Measurements from ENCODE around the gene RSKR. TPM values are rescaled to one million over a fixed set of nuclear protein-coding genes. Genes with fewer than 3 reads are reported as not detected.
A peak's percentile ranks its signal among the peaks of the same experiment; 100 is the strongest.
"Not testable (repeated sequence)": the region's sequence is repeated elsewhere in the genome, so short reads cannot be mapped to it uniquely, and the experiment has no call there.

The RSKR gene
- total RNA-seq, 2 donors from 2014 or later: 25.5 to 36.3 TPM

DNA sequence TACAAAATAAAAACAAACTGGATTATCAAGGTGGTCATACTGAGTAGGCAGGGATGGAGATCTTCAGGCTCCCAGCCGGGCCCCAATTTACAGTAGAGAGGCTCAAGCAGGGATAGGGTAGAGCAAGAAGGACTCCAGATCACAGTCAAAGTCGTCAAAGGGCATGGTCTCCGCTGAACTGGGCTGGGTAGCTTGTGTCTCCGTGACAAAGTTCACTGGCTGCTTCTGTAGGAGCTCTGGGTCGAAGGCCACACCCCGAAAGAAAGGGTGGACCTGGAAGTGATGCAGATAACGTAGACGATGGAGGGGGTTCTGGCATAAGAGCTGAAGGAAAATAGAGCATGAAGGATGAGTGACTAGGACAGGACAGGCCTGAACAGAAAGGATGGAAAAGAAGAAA, 3.6 kb downstream of the RSKR start:
- Mint-ChIP-seq H3K4me1 (no peaks in the 10 kb centered on the region), H3K27me3 (no peaks in the 10 kb centered on the region), H3K4me3 (no peak overlapping the region), H3K36me3 (ENCODE audit: low read depth) (peaks cover 74% of the 10 kb centered on the region), H3K9me3 (no peaks in the 10 kb centered on the region), H3K27ac (peak overlapping the region; percentile 2)
- no peak for ATAC-seq (replicated peaks)

DNA sequence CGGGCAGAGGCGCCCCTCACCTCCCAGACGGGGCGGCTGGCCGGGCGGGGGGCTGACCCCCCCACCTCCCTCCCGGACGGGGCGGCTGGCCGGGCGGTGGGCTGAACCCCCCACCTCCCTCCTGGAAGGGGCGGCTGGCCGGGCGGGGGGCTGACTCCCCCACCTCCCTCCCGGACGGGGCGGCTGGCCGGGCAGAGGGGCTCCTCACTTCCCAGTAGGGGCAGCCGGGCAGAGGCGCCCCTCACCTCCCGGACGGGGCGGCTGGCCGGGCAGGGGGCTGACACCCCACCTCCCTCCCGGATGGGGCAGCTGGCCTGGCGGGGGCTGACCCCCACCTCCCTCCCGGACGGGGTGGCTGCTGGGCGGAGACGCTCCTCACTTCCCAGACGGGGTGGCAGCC, 10.0 kb downstream of the RSKR start:
- not testable (repeated sequence) for ATAC-seq (replicated peaks); H3K4me3 Mint-ChIP-seq; H3K9me3 Mint-ChIP-seq; H3K4me1 Mint-ChIP-seq; H3K27me3 Mint-ChIP-seq; H3K27ac Mint-ChIP-seq
- peaks cover 29% of the 10 kb centered on the region for H3K36me3 Mint-ChIP-seq (ENCODE audit: low read depth)

DNA sequence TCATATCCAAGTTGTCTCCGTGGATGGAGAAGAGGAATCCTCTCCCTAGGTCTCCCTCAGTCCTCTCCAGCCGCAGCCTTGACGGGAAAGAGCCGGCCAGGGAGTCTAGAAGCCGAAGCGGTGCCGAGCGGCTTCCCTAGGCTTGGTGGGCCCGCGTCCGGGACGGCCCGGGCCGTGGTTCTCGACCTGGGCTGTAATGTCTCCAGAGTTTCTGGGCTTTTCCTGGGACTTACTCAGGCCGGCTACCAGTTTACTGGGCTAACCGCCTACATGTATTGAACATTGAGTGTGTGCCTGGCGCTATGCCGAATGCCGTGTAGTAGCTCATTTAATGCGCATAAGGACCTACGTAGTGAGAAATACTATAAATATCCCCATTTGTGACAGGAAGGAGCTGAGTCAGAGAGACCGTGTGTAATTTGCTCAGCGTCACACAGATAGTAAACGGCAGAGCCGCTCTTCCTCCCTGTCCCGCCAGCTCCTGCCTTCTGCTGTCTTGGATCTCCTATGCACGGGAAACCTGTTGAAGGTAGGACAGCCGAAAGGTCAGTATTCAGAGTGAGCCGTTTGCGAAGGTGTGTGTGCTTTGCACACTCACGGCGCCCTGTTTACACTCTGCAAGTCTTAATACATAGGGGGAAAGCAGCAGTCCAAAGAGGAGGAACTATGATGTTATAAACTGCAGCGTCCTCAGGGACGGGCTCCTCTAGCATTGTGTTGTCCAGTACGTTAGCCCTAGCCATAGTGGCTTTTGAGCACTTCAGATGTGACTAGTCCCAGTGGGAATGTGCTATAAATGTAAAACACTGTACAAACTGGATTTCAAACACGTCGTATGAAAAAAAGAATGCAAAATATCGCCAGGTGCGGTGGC, 14.4 kb downstream of the RSKR start:
- peak overlapping the region; percentile 98 for H3K27ac Mint-ChIP-seq
- H3K27me3 Mint-ChIP-seq: no peaks in the 10 kb centered on the region

DNA sequence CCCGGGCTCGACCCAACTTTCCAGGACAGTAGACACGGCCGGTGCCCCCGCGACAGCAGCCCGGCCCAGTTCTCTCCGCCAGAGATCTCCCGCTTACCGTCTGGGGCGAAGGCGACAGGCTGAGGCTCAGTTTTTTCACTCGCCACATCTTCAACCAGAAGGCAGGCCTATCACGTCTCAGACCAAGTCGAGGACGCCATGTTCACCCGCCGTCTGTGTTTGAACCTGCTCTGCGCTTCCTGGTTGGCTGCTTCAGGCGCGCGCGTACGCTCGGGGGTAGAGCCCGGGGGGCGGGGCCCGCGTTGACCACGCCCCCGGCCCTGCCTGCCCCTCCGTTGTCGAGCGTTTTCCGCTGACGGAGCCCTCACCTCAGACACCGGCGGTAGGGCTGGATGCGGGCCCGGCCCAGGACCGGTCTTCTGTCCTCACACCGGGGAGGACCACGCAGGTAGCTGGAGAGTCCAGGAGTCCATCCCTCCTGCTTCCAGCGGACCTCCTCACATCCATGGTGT, 15.1 kb downstream of the RSKR start, which contains the start of gene SPAG5:
Gene SPAG5, minus strand, starts transcription at position 227 of the 512 bp plus-strand sequence. Its CDS starts 79 bp downstream, at position 148.
- Mint-ChIP-seq H3K27ac (peak within 1 kb of the TSS; percentile 98), H3K4me3 (peak within 1 kb of the TSS; percentile 100), H3K4me1 (peaks cover 18% of the 10 kb centered on the region), H3K36me3 (ENCODE audit: low read depth) (peaks cover 43% of the 10 kb centered on the region), H3K27me3 (no peaks in the 10 kb centered on the region), H3K9me3 (no peaks in the 10 kb centered on the region)
- peak; percentile 93 for ATAC-seq (replicated peaks)

More for the DNA sequence above, 14.4 kb downstream of the RSKR start:
- peaks cover 18% of the 10 kb centered on the region for H3K4me1 Mint-ChIP-seq
- H3K36me3 Mint-ChIP-seq (ENCODE audit: low read depth): peaks cover 39% of the 10 kb centered on the region
- peak overlapping the region; percentile 100 for H3K4me3 Mint-ChIP-seq
- ATAC-seq (replicated peaks): peak; percentile 83
- H3K9me3 Mint-ChIP-seq: no peaks in the 10 kb centered on the region

DNA sequence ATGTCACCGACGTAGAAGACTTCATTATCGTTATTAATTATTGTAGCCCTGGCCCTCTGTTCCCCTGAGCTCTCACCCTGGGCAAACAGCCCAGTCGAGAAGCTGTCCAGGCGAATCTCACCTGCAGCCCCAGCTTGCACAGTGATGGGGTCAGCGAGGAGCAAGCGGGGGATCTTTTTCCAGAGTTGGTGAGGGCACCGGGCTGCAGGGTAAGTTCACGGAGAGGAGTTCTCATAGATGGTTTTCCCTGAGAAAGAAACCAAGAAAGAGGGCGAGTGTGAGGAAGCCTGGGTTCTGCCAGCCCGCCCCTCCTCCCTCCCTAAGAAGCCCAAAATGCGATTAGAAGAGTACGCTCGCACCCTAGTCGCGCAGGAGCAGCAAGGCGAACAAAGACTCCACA, 15.6 kb downstream of the RSKR start:
- Mint-ChIP-seq H3K9me3 (no peaks in the 10 kb centered on the region), H3K4me3 (peak overlapping the region; percentile 100), H3K27ac (peak overlapping the region; percentile 98), H3K4me1 (peaks cover 18% of the 10 kb centered on the region), H3K27me3 (no peaks in the 10 kb centered on the region), H3K36me3 (ENCODE audit: low read depth) (peaks cover 44% of the 10 kb centered on the region)
- ATAC-seq (replicated peaks): no peak

DNA sequence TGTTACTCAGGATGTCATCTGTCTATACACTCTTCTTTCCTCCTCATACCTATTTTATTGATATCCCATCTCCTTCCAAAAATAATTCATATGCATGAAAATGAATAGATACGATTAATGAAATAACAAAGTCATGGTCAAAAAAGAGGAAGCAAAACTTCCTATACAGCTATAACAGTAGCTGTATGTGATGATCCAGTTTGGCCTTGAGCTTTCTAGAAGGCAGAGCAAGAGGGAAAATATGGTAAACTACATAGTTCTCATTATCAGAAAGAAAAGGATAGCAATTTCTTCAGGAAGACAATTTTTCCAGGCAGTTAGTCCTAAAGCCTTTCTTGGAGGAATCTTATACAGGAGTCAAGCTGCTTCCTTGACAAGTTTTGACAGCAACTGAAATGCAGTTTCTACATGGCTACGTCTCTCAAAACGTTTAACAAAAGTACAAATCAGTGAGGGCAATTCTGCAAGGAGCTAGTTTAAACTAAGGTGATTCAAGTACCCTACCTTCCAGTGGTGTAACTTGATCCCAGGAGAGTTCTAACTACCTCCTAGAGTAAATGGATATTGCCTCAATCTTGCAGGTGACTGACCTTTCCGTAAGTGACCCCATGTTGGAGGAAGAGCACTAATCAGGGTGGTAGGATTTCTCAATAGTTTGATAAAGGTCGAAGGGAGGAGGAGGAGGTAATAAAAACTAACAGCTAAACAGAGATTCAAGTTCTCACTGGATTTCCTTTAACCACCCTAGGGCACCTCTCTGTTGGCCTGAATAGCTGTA, 16.2 kb downstream of the RSKR start:
- Mint-ChIP-seq H3K4me3 (peak overlapping the region; percentile 100), H3K9me3 (no peaks in the 10 kb centered on the region), H3K27ac (peak overlapping the region; percentile 98), H3K27me3 (no peaks in the 10 kb centered on the region), H3K36me3 (ENCODE audit: low read depth) (peaks cover 47% of the 10 kb centered on the region), H3K4me1 (peaks cover 18% of the 10 kb centered on the region)
- no peak for ATAC-seq (replicated peaks)

DNA sequence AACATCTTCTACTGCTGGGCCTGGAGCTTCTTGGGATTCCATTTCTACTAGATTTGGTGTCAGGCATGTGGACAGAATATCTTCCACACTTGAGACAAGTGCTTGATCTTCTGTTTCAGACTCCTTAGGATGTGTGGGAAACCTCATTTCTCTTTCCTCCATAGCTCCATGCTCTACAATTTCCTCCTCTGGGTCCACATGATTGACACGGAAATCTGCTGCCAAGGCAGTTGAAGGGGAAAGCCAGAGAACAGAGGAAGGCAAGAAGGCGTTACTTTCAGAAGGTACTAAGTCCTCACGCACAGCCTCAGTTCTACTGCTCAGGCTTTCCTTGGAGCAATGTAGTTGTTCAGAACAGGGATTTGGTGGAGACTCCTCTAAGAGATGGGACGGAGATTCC, 21.7 kb downstream of the RSKR start:
- ATAC-seq (replicated peaks): no peak
- Mint-ChIP-seq H3K27ac (no peak overlapping the region), H3K9me3 (no peaks in the 10 kb centered on the region)

DNA sequence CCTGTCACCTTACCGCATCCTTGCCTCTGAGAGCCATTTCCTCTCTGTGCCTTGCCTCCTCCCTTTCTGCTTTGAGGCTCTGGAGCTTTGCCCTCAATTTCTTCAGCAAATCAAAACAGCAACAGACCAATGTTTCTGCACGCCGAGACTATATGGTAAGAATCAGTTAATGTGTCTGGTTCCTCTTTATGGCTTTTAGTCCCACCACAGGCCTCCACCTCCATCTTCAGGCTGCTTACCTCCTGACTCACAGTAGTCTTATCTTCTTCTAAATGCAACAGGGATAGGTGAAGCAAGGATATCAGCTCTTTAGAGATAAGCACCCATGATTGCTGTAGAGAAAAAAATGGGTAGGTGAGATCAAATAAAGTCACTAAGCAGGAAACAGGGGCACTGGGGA, 28.1 kb downstream of the RSKR start:
- H3K27ac Mint-ChIP-seq: no peak overlapping the region
- no peaks in the 10 kb centered on the region for H3K9me3 Mint-ChIP-seq
- no peak for ATAC-seq (replicated peaks)
- peaks cover under 1% of the 10 kb centered on the region for H3K4me1 Mint-ChIP-seq
- H3K36me3 Mint-ChIP-seq (ENCODE audit: low read depth): peaks cover 25% of the 10 kb centered on the region
- H3K27me3 Mint-ChIP-seq: no peaks in the 10 kb centered on the region
- no peak overlapping the region for H3K4me3 Mint-ChIP-seq

More for the DNA sequence above, 21.7 kb downstream of the RSKR start:
- Mint-ChIP-seq H3K36me3 (ENCODE audit: low read depth) (peaks cover 63% of the 10 kb centered on the region), H3K4me3 (no peak overlapping the region), H3K27me3 (no peaks in the 10 kb centered on the region), H3K4me1 (peaks cover under 1% of the 10 kb centered on the region)

DNA sequence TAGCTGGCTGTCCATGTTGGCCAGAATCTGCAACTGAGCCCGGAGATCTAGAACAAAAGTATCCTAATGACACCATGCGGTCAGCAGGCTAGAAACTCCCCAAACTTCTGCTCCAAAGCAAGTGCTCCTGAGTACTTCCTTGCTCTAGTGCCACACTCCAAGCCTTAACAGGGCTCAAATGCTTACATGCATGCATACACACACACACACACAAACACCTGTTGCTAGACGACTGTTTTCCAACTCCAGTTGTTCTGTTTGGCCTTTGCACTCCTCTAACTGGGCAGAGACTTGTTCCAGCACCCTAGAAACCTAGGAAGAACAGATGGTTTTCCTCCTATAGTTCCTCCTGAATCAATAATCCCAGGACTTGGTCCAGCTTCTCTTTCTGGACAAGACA, 29.6 kb downstream of the RSKR start:
- H3K4me3 Mint-ChIP-seq: no peak overlapping the region
- H3K36me3 Mint-ChIP-seq (ENCODE audit: low read depth): peaks cover 30% of the 10 kb centered on the region
- peaks cover 15% of the 10 kb centered on the region for H3K4me1 Mint-ChIP-seq
- ATAC-seq (replicated peaks): no peak
- H3K27ac Mint-ChIP-seq: no peak overlapping the region
- no peaks in the 10 kb centered on the region for H3K27me3 Mint-ChIP-seq
- H3K9me3 Mint-ChIP-seq: no peaks in the 10 kb centered on the region

DNA sequence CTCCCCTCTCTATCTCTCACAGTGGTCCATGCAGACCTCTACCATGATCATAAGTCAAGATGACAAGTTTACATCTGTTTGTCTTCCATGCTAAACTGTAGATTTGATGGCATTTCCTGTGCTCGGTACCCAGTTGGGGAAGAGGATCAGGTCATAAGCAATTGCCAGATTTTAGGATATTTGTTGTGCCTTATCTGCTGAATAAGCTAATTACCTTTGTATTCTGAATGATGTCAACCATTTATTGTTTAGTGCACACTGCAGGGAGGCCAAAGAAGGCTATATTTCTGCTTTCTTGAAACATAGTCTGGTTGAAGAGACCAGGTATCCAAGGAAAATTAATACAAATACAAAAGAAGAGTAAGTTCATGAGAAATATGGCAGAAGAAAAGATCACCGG, 31.5 kb downstream of the RSKR start:
- H3K9me3 Mint-ChIP-seq: no peaks in the 10 kb centered on the region
- no peak for ATAC-seq (replicated peaks)
- no peak overlapping the region for H3K4me3 Mint-ChIP-seq
- H3K36me3 Mint-ChIP-seq (ENCODE audit: low read depth): peaks cover 36% of the 10 kb centered on the region
- peaks cover 21% of the 10 kb centered on the region for H3K4me1 Mint-ChIP-seq
- H3K27ac Mint-ChIP-seq: no peak overlapping the region
- no peaks in the 10 kb centered on the region for H3K27me3 Mint-ChIP-seq

DNA sequence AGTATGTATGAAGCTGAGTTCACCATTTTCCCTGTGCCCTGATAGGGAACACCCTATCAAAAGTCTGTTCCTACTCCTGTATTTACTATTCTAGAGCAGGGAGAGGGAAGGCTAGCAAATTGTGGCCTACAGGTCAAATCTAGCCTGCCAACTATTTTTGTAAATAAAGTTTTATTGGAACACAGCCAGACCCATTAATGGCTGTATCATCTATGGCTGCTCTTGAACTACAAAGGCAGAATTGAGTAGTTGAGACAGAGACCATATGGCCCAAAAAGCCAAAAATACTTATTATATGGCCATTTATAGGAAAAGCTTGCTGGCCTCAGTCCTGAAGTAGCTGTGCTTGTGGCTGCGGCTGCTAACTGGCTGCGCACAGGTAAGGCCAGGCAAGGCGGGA, 33.0 kb downstream of the RSKR start:
- Mint-ChIP-seq H3K4me1 (peaks cover 21% of the 10 kb centered on the region), H3K9me3 (no peaks in the 10 kb centered on the region), H3K27me3 (no peaks in the 10 kb centered on the region), H3K4me3 (peak overlapping the region; percentile 77), H3K27ac (peak overlapping the region; percentile 69), H3K36me3 (ENCODE audit: low read depth) (peaks cover 50% of the 10 kb centered on the region)
- ATAC-seq (replicated peaks): no peak

DNA sequence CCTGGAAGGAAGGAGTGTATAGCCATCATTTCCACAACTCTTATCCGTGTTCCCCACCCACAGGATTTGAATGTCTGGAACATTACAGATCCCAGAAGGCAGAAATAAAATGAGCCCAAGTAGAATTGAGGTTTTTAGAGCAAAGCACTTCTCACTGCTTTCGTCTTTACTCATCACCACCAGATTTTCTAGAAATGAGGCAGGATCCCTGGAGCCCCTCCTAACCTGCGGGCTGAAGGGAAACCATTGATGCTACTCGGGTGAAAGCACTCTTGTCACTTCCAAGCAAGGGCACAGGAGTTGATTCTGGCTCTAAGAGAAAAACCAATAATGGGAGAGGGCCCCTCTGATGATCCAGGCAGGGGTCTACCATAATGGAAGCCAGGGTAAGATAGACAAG, 34.5 kb downstream of the RSKR start:
- peak; percentile 71 for ATAC-seq (replicated peaks)
- Mint-ChIP-seq H3K4me1 (peaks cover 21% of the 10 kb centered on the region), H3K4me3 (peak overlapping the region; percentile 77), H3K36me3 (ENCODE audit: low read depth) (peaks cover 65% of the 10 kb centered on the region), H3K27me3 (no peaks in the 10 kb centered on the region), H3K27ac (peak overlapping the region; percentile 69), H3K9me3 (no peaks in the 10 kb centered on the region)

DNA sequence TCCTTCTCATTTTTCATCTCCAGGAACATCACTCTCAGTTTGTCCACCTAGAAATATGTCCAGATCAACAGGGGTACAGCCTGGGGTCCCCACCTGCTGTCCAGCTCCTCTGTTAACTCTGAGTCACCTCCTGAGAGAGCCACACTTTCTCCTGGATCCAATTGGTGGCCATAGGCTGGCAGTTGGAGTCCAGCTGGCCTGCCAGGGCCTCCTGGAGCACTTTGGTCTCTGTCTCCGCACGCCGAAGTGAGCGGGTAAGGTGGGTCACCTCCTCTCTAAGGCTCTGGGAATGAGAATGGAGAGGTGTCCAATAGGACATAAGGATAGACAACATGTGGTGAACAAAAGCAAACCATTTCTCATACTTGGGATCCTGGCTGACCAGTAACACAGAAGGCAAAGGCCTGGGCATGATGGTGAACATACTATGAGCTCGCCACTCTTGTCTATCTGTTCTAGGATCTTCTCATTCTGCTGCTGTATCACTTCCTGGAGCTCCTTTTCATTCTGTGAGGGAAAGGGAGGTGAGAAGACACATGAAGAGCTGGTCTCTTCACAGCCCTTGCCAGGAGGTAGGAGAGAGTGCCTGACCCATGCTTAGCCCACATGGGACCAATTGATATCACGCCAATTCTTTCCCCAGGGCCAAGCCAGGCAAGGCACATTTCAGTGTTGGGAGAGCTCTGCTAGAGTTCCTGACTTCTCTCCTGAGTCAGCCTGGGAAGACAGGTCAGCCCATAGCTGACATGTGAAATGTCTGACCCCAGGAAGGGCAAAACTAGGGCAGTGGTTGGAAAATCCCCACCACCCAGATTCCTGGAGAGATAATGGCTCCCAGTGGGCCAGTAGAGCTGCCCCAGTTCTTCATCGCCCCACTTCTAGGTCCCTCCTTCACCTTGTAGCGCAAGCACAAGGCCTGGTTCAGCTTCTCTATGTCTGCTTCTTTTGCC, 35.5 kb downstream of the RSKR start:
- ATAC-seq (replicated peaks): no peak
- Mint-ChIP-seq H3K9me3 (no peaks in the 10 kb centered on the region), H3K27me3 (no peaks in the 10 kb centered on the region), H3K36me3 (ENCODE audit: low read depth) (peaks cover 75% of the 10 kb centered on the region), H3K4me1 (peaks cover 21% of the 10 kb centered on the region), H3K27ac (peak overlapping the region; percentile 69), H3K4me3 (peak overlapping the region; percentile 77)

DNA sequence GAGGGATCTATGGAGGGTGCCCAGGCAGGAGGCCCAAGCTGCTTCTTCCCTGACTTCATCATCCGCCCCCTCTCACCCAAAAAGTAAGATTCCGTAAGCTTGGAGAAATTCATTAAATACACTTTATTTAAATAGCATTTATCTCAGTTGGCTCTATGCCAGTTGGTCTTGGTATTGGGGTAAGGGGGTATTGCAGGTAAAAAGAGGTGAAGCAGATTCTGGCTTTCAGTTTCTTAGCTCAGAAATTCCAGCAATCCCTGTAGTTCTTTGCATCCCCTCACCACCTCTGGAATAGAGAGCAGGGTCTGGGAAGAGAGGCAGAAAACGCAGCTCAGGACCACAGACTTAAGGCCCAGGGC, 36.5 kb downstream of the RSKR start:
- ATAC-seq (replicated peaks): no peak
- Mint-ChIP-seq H3K36me3 (ENCODE audit: low read depth) (peaks cover 86% of the 10 kb centered on the region), H3K27ac (no peak overlapping the region), H3K9me3 (no peaks in the 10 kb centered on the region), H3K4me3 (peak overlapping the region; percentile 97), H3K27me3 (no peaks in the 10 kb centered on the region), H3K4me1 (peaks cover 30% of the 10 kb centered on the region)
